HEK293 (cell line): ENCODE results near the gene RTL5.

Experiments used
- CTCF ChIA-PET: fragments of 350-600 bp; formaldehyde crosslinking; extraction: SDS; loops from one replicate; lab custom pipeline; 2021; ENCODE audit warnings: antibody characterized with exemption; lab: Yijun Ruan, JAX
- POLR2A ChIA-PET: fragments of 300-600 bp; formaldehyde crosslinking; extraction: SDS; loops from one replicate; lab custom pipeline; 2020; ENCODE audit warnings: antibody characterized with exemption, inconsistent platforms; lab: Yijun Ruan, JAX
- H3K27ac ChIP-seq: fragments of 200-500 bp; sonication (Bioruptor generic); 2 replicates; pipeline ENCODE4 v1.5.1; 2014; ENCODE audit warnings: low read depth, low read length, control low read depth, inconsistent platforms; ENCODE audit errors: extremely low read depth
- H3K36me3 ChIP-seq, 2 experiments: fragments of 200-500 bp in 1 of 2; sonication (Bioruptor generic) in 1 of 2; 1 replicate in 1 of 2; 2 replicates in 1 of 2; pipeline ENCODE4 v1.5.1; 2014 to 2017; ENCODE audit warnings: inconsistent platforms in 2 of 2, low read length in 2 of 2; ENCODE audit not compliant: control insufficient read depth in 2 of 2, insufficient read depth in 1 of 2
- H3K4me1 ChIP-seq: fragments of 200-500 bp; sonication (Bioruptor generic); 2 replicates; pipeline ENCODE4 v1.5.1; 2014; ENCODE audit warnings: mild to moderate bottlenecking, low read length, inconsistent platforms; ENCODE audit not compliant: control insufficient read depth, insufficient read depth
- H3K4me3 ChIP-seq: 2 replicates; pipeline ENCODE4 v1.5.1; 2011; ENCODE audit warnings: low read depth, mild to moderate bottlenecking, control low read depth, low read length, moderate library complexity
- H3K9me3 ChIP-seq: fragments of 200-500 bp; sonication (Bioruptor generic); 2 replicates; pipeline ENCODE4 v1.5.1; 2014; ENCODE audit warnings: low read depth, low read length, inconsistent platforms; ENCODE audit not compliant: control insufficient read depth, insufficient read depth
- KLF8 ChIP-seq: fragments of 450-650 bp; formaldehyde crosslinking; IDR thresholded peaks from 2 replicates; pipeline ENCODE4 v1.5.1; 2016; ENCODE audit warnings: missing biosample characterization, missing genetic modification characterization
- SP3 ChIP-seq: fragments of 450-650 bp; formaldehyde crosslinking; IDR thresholded peaks from 2 replicates; pipeline ENCODE4 v1.5.1; 2016; ENCODE audit warnings: missing biosample characterization, missing genetic modification characterization
- TCF7L2 ChIP-seq: IDR thresholded peaks from 2 replicates; pipeline ENCODE4 v1.6.1; 2011; ENCODE audit warnings: low read depth, mild to moderate bottlenecking, inconsistent platforms, low read length, moderate library complexity, borderline replicate concordance
- TSHZ1 ChIP-seq: fragments of 450-650 bp; formaldehyde crosslinking; IDR thresholded peaks from 2 replicates; pipeline ENCODE4 v1.5.1; 2016; ENCODE audit warnings: missing biosample characterization, missing genetic modification characterization, borderline replicate concordance
- ZNF121 ChIP-seq: fragments of 450-650 bp; formaldehyde crosslinking; IDR thresholded peaks from 2 replicates; pipeline ENCODE4 v1.5.1; 2016; ENCODE audit warnings: missing biosample characterization, missing genetic modification characterization
- ZNF19 ChIP-seq: fragments of 450-650 bp; formaldehyde crosslinking; IDR thresholded peaks from 2 replicates; pipeline ENCODE4; 2016; ENCODE audit warnings: missing biosample characterization, missing genetic modification characterization, low read depth
- ZNF202 ChIP-seq: fragments of 450-650 bp; formaldehyde crosslinking; IDR thresholded peaks from 2 replicates; pipeline ENCODE4 v1.5.1; 2016; ENCODE audit warnings: missing biosample characterization, missing genetic modification characterization, borderline replicate concordance
- ZNF23 ChIP-seq: fragments of 450-650 bp; formaldehyde crosslinking; IDR thresholded peaks from 2 replicates; pipeline ENCODE4 v1.5.1; 2016; ENCODE audit warnings: missing biosample characterization, missing genetic modification characterization, borderline replicate concordance
- ZNF311 ChIP-seq: fragments of 450-650 bp; formaldehyde crosslinking; IDR thresholded peaks from 2 replicates; pipeline ENCODE4 v1.5.1; 2017; ENCODE audit warnings: missing biosample characterization, missing genetic modification characterization, borderline replicate concordance
- ZNF354C ChIP-seq: fragments of 450-650 bp; formaldehyde crosslinking; IDR thresholded peaks from 2 replicates; pipeline ENCODE4 v1.5.1; 2016; ENCODE audit warnings: missing biosample characterization, missing genetic modification characterization, low read depth, borderline replicate concordance
- ZNF37A ChIP-seq: fragments of 450-650 bp; IDR thresholded peaks from 2 replicates; pipeline ENCODE4 v1.5.1; 2018; ENCODE audit warnings: missing biosample characterization, missing genetic modification characterization
- ZNF394 ChIP-seq: fragments of 450-650 bp; formaldehyde crosslinking; IDR thresholded peaks from 2 replicates; pipeline ENCODE4 v1.5.1; 2016; ENCODE audit warnings: missing biosample characterization, missing genetic modification characterization, mild to moderate bottlenecking, moderate library complexity, borderline replicate concordance
- ZNF433 ChIP-seq: fragments of 450-650 bp; formaldehyde crosslinking; IDR thresholded peaks from 2 replicates; pipeline ENCODE4 v1.5.1; 2016; ENCODE audit warnings: missing biosample characterization, missing genetic modification characterization, low read depth
- ZNF510 ChIP-seq: fragments of 450-650 bp; formaldehyde crosslinking; IDR thresholded peaks from 2 replicates; pipeline ENCODE4 v1.5.1; 2018; ENCODE audit warnings: mild to moderate bottlenecking, missing genetic modification characterization, missing biosample characterization; ENCODE audit not compliant: insufficient replicate concordance
- ZNF514 ChIP-seq: fragments of 450-650 bp; formaldehyde crosslinking; IDR thresholded peaks from 2 replicates; pipeline ENCODE4 v1.5.1; 2016; ENCODE audit warnings: missing biosample characterization, missing genetic modification characterization
- ZNF555 ChIP-seq: fragments of 450-650 bp; formaldehyde crosslinking; conservative IDR thresholded peaks from 2 replicates; pipeline ENCODE4 v1.5.1; 2017; ENCODE audit warnings: missing biosample characterization, mild to moderate bottlenecking, missing genetic modification characterization, inconsistent platforms
- ZNF777 ChIP-seq: fragments of 450-650 bp; formaldehyde crosslinking; IDR thresholded peaks from 2 replicates; pipeline ENCODE4 v1.5.1; 2017; ENCODE audit warnings: missing biosample characterization, missing genetic modification characterization, borderline replicate concordance
- TF ChIP-seq, protein P1 (sequence below): fragments of 450-650 bp; formaldehyde crosslinking; IDR thresholded peaks from 2 replicates; pipeline ENCODE4 v1.5.1; 2016; ENCODE audit warnings: missing biosample characterization, missing genetic modification characterization, borderline replicate concordance

The RTL5 gene

DNA sequence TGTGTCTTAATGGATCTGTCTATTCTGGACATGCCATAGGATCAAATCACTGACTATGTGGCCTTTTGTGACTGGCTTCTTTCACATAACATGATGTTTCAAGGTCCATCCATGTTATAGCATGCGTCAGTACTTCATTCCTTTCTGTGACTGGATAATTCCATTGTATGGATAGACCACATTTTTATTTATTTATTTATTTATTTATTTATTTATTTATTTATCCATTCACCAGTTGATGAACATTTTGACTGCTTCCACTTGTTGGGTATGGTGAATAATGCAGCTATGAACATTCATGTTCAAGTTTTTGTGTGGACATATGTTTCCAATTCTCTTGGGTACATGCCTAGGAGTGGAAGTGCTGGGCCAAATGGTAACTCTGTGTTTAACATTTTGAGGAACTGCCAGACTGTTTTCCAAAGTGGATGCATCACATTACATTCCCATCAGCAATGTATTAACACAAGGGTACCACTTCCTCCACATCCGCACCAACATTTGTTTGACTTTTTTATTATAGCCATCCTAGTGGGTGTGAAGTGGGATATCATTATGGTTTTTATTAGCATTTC, 14.0 kb downstream of the RTL5 start (continued):
- TF ChIP-seq, protein P1, sequence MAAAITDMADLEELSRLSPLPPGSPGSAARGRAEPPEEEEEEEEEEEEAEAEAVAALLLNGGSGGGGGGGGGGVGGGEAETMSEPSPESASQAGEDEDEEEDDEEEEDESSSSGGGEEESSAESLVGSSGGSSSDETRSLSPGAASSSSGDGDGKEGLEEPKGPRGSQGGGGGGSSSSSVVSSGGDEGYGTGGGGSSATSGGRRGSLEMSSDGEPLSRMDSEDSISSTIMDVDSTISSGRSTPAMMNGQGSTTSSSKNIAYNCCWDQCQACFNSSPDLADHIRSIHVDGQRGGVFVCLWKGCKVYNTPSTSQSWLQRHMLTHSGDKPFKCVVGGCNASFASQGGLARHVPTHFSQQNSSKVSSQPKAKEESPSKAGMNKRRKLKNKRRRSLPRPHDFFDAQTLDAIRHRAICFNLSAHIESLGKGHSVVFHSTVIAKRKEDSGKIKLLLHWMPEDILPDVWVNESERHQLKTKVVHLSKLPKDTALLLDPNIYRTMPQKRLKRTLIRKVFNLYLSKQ (tag by site-specific recombination): peak; percentile 76; the same call in 1 of the 2 replicates
- TF ChIP-seq ZNF311 (tag by site-specific recombination) (no peak), ZNF23 (tag by site-specific recombination) (no peak), ZNF555 (tag by site-specific recombination) (peak; percentile 98), ZNF433 (peak; percentile 95), ZNF121 (tag by site-specific recombination) (0 out of 2 replicates have a peak, but pooled peaks have one; percentile 14), ZNF202 (tag by site-specific recombination) (peak; percentile 98), ZNF510 (tag by site-specific recombination) (peak; percentile 80), TSHZ1 (tag by site-specific recombination) (peak; percentile 29; the same call in 1 of the 2 replicates), ZNF514 (peak; percentile 70; the same call in 1 of the 2 replicates), SP3 (tag by site-specific recombination) (0 out of 2 replicates have a peak, but pooled peaks have one; percentile 16), ZNF394 (tag by site-specific recombination) (peak; percentile 95; the same call in 1 of the 2 replicates), ZNF354C (0 out of 2 replicates have a peak, but pooled peaks have one; percentile 76), ZNF19 (tag by site-specific recombination) (peak; percentile 87)

- no peak overlapping the region for H3K4me3 ChIP-seq
- H3K27ac ChIP-seq: no peak overlapping the region
- H3K4me1 ChIP-seq: no peaks in the 10 kb centered on the region
- CTCF ChIA-PET: interaction anchor here (0.9 to 1.3 kb wide), 2 partner anchors 11 to 96 kb away, joined by 4 to 8 read pairs; no protein-coding TSS in a partner anchor
- no peaks in the 10 kb centered on the region for H3K9me3 ChIP-seq
- no peaks in the 10 kb centered on the region for H3K36me3 ChIP-seq
- POLR2A ChIA-PET: no interaction called here
- TF ChIP-seq KLF8 (tag by site-specific recombination): no peak
- 0 out of 2 replicates have a peak, but pooled peaks have one; percentile 14 for TF ChIP-seq TCF7L2
Measured at GRCh38 chrX:72115380-72115779, 16.3 kb downstream of the RTL5 start.

GRCh38 chrX:72114807-72115206, 16.9 kb downstream of the RTL5 start:
- H3K27ac ChIP-seq: no peak overlapping the region
- H3K9me3 ChIP-seq: no peaks in the 10 kb centered on the region
- POLR2A ChIA-PET: no interaction called here
- TF ChIP-seq ZNF777 (tag by site-specific recombination) (no peak), ZNF37A (no peak)
- CTCF ChIA-PET: interaction anchor here (0.9 to 1.3 kb wide), 3 partner anchors 12 to 96 kb away, joined by 4 to 8 read pairs (median 4); no protein-coding TSS in a partner anchor
- no peak overlapping the region for H3K4me3 ChIP-seq
- no peaks in the 10 kb centered on the region for H3K36me3 ChIP-seq
- H3K4me1 ChIP-seq: no peaks in the 10 kb centered on the region
